ENCODE data around the gene GALK1. TPM values are rescaled to one million over a fixed set of nuclear protein-coding genes. Genes with fewer than 3 reads are reported as not detected.

GALK1 gene
- total and polyA plus RNA-seq, 2 of the 13 experiments (the other 11 are each of a cell fraction or from before 2014, with no cell fraction given): 59.9 to 93.6 TPM

DNA sequence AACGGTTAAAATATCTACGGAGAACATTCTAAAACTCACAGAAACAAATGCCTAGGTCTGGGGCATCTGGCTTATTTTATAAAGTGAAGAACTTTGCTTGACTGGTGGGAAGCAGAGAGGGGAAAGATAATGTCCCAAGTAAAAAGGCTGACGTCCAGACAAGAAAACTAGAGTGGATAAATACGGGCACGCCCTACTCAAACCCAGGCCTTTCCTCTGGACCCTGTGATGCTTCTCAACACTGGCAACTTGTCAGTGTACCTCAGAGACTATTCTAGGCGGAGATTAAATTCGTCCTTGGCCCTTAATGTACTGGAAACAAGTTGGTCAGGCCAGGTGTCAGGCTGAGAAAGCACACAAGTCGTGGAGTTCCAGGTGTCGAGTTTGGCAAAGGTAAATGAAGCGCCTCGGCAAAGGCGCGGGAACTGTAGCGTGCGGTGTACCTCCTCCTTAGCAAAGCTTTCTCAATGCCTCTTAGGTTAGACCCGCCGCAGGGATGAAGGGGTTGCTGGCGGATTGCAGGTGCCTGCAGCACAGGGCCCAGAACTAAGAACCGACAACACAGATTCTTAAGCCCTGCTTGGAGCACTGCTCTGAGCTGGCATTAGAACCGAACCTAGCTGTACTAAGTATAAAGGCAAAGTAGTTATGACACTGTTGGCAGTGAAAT lies 18.9 kb upstream of the GALK1 start (continued):
- TF ChIP-seq, protein P1, sequence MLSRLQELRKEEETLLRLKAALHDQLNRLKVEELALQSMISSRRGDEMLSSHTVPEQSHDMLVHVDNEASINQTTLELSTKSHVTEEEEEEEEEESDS (CRISPR knock-in tag; IDR thresholded peaks at IDR 0.05; ENCODE audit: borderline replicate concordance): 0 out of 2 replicates have a peak, but pooled peaks have one; percentile 28
- no peak; the same call in 1 of the 2 replicates for TF ChIP-seq ZNF333 (CRISPR knock-in tag; IDR thresholded peaks at IDR 0.05; ENCODE audit: borderline replicate concordance)
- TF ChIP-seq NFE2 (CRISPR knock-in tag; IDR thresholded peaks at IDR 0.05): no peak
- TF ChIP-seq, protein P2, sequence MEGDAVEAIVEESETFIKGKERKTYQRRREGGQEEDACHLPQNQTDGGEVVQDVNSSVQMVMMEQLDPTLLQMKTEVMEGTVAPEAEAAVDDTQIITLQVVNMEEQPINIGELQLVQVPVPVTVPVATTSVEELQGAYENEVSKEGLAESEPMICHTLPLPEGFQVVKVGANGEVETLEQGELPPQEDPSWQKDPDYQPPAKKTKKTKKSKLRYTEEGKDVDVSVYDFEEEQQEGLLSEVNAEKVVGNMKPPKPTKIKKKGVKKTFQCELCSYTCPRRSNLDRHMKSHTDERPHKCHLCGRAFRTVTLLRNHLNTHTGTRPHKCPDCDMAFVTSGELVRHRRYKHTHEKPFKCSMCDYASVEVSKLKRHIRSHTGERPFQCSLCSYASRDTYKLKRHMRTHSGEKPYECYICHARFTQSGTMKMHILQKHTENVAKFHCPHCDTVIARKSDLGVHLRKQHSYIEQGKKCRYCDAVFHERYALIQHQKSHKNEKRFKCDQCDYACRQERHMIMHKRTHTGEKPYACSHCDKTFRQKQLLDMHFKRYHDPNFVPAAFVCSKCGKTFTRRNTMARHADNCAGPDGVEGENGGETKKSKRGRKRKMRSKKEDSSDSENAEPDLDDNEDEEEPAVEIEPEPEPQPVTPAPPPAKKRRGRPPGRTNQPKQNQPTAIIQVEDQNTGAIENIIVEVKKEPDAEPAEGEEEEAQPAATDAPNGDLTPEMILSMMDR (CRISPR knock-in tag; IDR thresholded peaks at IDR 0.05): no peak
- TF ChIP-seq, protein P3, sequence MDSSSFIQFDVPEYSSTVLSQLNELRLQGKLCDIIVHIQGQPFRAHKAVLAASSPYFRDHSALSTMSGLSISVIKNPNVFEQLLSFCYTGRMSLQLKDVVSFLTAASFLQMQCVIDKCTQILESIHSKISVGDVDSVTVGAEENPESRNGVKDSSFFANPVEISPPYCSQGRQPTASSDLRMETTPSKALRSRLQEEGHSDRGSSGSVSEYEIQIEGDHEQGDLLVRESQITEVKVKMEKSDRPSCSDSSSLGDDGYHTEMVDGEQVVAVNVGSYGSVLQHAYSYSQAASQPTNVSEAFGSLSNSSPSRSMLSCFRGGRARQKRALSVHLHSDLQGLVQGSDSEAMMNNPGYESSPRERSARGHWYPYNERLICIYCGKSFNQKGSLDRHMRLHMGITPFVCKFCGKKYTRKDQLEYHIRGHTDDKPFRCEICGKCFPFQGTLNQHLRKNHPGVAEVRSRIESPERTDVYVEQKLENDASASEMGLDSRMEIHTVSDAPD (CRISPR knock-in tag; IDR thresholded peaks at IDR 0.05): no peak
- TF ChIP-seq ELF4 (CRISPR knock-in tag; IDR thresholded peaks at IDR 0.05; ENCODE audit: borderline replicate concordance): no peak
- peak; percentile 72; the same call in 1 of the 2 replicates for TF ChIP-seq SRY (CRISPR knock-in tag; IDR thresholded peaks at IDR 0.05)
- no peak for TF ChIP-seq ZBTB21 (CRISPR knock-in tag; IDR thresholded peaks at IDR 0.05)
- no peak for TF ChIP-seq ZNF550 (CRISPR knock-in tag; IDR thresholded peaks at IDR 0.05; ENCODE audit: borderline replicate concordance)
- TF ChIP-seq, protein P4, sequence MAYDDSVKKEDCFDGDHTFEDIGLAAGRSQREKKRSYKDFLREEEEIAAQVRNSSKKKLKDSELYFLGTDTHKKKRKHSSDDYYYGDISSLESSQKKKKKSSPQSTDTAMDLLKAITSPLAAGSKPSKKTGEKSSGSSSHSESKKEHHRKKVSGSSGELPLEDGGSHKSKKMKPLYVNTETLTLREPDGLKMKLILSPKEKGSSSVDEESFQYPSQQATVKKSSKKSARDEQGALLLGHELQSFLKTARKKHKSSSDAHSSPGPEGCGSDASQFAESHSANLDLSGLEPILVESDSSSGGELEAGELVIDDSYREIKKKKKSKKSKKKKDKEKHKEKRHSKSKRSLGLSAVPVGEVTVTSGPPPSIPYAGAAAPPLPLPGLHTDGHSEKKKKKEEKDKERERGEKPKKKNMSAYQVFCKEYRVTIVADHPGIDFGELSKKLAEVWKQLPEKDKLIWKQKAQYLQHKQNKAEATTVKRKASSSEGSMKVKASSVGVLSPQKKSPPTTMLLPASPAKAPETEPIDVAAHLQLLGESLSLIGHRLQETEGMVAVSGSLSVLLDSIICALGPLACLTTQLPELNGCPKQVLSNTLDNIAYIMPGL (CRISPR knock-in tag; IDR thresholded peaks at IDR 0.05; ENCODE audit: borderline replicate concordance in 1 of 2, low read depth in 1 of 2): peak in 1 of 2 experiments; percentile 4; a peak in 1 of 4 replicates
- no peak; the same call in 1 of the 2 replicates for TF ChIP-seq BRCA1 (CRISPR knock-in tag; IDR thresholded peaks at IDR 0.05)
- TF ChIP-seq IKZF1 (IDR thresholded peaks at IDR 0.05): no peak
- no peak for TF ChIP-seq CENPT (CRISPR knock-in tag; IDR thresholded peaks at IDR 0.05; ENCODE audit: low read depth)
- 0 out of 2 replicates have a peak, but pooled peaks have one; percentile 41 for TF ChIP-seq ZNF12 (CRISPR knock-in tag; IDR thresholded peaks at IDR 0.05)
- TF ChIP-seq GPN1 (CRISPR knock-in tag; IDR thresholded peaks at IDR 0.05; ENCODE audit: borderline replicate concordance): no peak
- TF ChIP-seq REPIN1 (CRISPR knock-in tag; IDR thresholded peaks at IDR 0.05; ENCODE audit: borderline replicate concordance, low read depth): no peak
- no peak for TF ChIP-seq ZNF367 (CRISPR knock-in tag; IDR thresholded peaks at IDR 0.05; ENCODE audit: borderline replicate concordance)
- no peak for TF ChIP-seq ZNF431 (CRISPR knock-in tag; IDR thresholded peaks at IDR 0.05; ENCODE audit: borderline replicate concordance, low read depth)
- TF ChIP-seq KLF11 (CRISPR knock-in tag; IDR thresholded peaks at IDR 0.05): no peak
- TF ChIP-seq DPF2 (CRISPR knock-in tag; IDR thresholded peaks at IDR 0.05; ENCODE audit: borderline replicate concordance, low read depth): no peak
- peak; percentile 71; the same call in 1 of the 2 replicates for TF ChIP-seq ZNF607 (CRISPR knock-in tag; IDR thresholded peaks at IDR 0.05; ENCODE audit: borderline replicate concordance)
- TF ChIP-seq KAT2B (IDR thresholded peaks at IDR 0.05; ENCODE audit: borderline replicate concordance, low read depth, low read length): no peak
- TF ChIP-seq KLF12 (CRISPR knock-in tag; IDR thresholded peaks at IDR 0.05; ENCODE audit: borderline replicate concordance): peak; percentile 49
- no peak for TF ChIP-seq KLF15 (CRISPR knock-in tag; IDR thresholded peaks at IDR 0.05; ENCODE audit: borderline replicate concordance)
- TF ChIP-seq JDP2 (CRISPR knock-in tag; IDR thresholded peaks at IDR 0.05; ENCODE audit: borderline replicate concordance): no peak
- TF ChIP-seq ZNF713 (CRISPR knock-in tag; IDR thresholded peaks at IDR 0.05): no peak

Measured in HepG2 (cell line).